NCI-H128 (cell line): ENCODE measurements around the gene HAUS7.
A peak's percentile ranks its signal among the peaks of the same experiment; 100 is the strongest.

Source experiments
- DNase-seq: peaks from one replicate; lab custom pipeline; 2025; ENCODE audit not compliant: unreplicated experiment; lab: John Stamatoyannopoulos, UW

HAUS7 gene

GRCh38 chrX:153470411-153471363 lies at the start of gene HAUS7:
Gene HAUS7, minus strand, starts transcription at chrX:153470576. Its CDS starts 19 bp downstream, at chrX:153470557.
- DNase-seq = peak; percentile 73

DNA sequence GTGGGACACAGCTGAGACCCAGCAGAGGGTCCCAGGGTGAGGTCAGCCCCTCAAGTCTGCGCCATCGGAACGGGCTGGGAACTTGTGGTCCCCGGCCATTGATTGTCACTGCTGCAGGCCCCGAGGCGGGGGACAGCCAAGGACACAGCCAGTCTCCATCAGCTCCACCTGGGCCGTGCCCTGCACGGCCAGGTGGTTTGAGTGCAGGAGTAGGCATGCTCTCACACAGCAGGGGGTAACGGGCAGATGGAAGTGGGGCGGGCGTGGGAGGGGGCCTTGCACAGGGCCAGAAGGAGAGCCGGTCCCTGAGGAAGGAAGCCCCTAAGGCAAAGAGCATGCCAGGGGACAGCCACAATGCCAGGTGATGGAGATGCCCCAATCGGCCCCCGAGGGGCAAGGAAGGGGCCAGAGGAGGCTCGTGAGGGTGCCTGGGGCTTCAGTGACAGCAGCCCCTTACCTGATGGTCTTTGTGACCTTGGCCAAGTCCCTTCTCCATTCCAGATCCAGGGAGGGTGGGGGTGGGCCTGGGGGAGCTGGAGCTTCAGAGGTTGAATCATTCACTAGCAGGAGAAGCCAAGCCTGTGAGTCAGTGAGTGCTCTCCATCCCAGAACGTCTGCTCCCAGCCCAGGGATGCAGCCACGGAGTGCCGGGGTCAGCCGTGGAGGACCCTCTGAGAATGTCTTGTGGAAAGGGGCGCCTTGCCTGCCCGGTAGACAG lies 49.4 kb upstream of the HAUS7 start:
- no peak for DNase-seq

- no peak for DNase-seq
These were observed 47.8 kb upstream of the HAUS7 start for GRCh38 chrX:153517946-153518834.

- no peak for DNase-seq
These were observed 47.0 kb upstream of the HAUS7 start, which contains the start of gene ATP2B3 for GRCh38 chrX:153517423-153517822. Gene ATP2B3, plus strand, starts transcription at chrX:153517642. Its CDS starts 18,606 bp downstream, at chrX:153536248.

- DNase-seq = no peak
These were observed 45.7 kb upstream of the HAUS7 start for GRCh38 chrX:153516073-153516472.

DNA sequence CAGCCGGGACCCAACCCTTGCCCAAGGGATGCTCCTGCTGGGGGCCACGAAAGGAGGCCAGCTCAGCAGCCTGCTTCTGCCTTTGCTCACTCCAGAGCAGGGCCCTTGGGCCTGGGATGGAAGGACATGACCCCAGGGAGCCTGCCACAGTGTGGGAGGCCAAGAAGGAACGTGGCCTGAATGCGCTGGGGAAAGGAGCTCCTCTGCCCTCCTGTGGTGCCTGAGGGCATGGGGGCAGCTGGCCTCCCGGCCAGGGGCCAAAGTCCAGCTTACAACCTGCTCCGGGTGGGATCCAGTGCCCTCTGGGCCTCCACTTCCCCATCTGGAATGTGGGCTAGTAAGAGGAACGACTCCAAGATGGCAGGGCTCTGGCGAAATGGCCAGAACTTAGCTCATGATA lies 45.1 kb upstream of the HAUS7 start:
- no peak for DNase-seq

- no peak for DNase-seq
These were observed 43.9 kb upstream of the HAUS7 start for GRCh38 chrX:153514259-153514658.

DNA sequence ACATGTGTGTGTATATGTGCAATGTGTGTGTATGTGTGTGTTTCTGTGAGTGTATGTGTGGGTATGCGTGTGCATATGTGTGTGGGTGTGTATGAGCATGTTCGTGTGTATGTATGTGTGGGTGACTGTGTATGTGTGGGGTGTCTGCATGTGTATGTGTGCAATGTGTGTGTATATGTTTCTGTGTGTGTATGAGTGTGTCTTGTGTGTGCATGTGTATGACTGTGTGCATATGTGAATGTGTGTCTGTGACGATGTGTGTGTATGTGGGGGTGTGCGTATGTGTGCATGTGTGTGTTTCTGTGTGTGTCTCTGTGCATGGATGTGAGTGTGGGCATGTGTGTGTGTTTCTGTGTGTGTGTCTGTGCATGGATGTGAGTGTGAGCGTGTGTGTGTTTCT lies 42.9 kb upstream of the HAUS7 start:
- DNase-seq = no peak

- DNase-seq = no peak
These were observed 42.1 kb upstream of the HAUS7 start for GRCh38 chrX:153512501-153512893.

DNA sequence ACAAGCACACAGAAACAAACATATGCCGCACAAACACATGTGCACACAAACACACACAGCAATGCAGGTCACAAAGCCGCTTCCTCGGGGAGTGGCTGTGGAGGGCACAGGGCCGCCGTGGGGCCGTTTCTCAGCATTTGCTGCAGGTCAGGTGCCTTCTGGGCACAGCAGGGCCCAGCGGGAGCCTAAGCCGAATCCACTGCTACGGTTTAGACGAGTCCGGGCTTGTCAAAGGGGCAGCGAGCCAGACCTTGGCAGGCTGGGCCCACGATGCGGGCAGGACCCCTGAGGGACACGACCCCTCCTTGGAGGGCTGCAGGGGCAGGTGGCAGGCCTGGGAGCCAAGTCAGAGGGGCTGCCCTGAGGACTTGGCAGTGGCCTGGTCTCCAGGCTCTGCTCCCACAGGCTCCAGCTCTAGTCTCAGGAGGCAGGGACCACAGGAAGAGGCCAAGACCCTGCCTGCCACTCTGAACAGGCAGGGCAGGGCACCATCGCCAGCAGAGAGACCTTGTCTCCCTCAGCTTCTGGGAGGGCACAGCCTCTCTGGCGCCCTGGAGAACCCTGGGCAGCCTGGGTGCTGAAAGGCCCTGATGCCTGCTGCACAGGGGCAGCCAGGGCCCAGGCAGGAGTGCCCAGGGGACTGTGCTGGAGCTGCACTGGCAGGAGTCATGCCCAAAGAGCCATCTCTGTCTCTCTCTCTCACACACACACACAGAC lies 41.6 kb upstream of the HAUS7 start:
- DNase-seq = no peak

GRCh38 chrX:153510383-153510782 lies 40.0 kb upstream of the HAUS7 start:
- DNase-seq = no peak

GRCh38 chrX:153509592-153509991 lies 39.2 kb upstream of the HAUS7 start:
- DNase-seq = no peak

- DNase-seq = peak; percentile 44
These were observed 37.3 kb upstream of the HAUS7 start for GRCh38 chrX:153507484-153508178.

GRCh38 chrX:153505361-153505760 lies 35.0 kb upstream of the HAUS7 start:
- DNase-seq = no peak

- DNase-seq = no peak
These were observed 34.2 kb upstream of the HAUS7 start for GRCh38 chrX:153504445-153505016.

DNA sequence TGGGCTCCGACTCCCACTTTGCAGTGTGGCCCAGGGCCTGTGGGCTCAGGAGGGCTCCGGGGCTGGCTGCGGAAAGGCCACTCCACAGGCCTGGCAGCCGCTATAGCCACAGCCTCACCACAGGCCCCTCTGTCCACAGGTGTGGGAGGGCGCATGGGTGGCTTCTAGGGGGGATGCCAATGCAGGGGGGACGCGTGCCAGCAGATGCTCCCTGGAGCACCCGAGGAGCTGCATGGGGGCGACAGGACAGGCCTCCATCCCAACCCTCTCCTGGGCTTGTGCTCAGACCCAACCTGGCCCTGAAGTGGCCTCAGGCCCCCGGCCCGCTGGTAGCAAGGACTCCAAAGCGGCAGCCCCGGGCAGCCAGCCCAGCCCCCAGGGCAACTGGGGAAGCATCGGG lies 32.4 kb upstream of the HAUS7 start:
- DNase-seq = no peak

DNA sequence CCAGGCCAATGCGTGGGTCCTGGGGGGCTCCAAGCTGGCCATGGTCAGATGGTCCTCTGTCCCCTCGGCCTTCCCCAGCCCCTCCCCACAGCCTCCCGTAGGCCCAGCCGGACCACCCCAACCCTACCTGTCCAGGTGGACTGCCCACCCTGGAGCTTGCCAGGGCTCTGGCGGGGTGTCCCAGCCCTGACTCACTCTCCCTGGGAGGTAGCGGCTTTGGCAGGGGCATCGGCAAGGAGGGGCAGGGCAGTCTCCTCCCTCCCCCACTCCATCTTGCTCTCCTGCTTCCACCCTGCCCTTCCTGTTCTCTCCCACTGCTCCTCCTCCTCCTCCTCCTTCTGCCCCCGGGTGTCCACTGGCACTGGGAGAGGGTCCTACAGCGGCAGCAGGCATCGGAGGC lies 31.8 kb upstream of the HAUS7 start:
- no peak for DNase-seq

- no peak for DNase-seq
These were observed 31.2 kb upstream of the HAUS7 start for GRCh38 chrX:153501530-153501929.

GRCh38 chrX:153500676-153501280 lies 30.4 kb upstream of the HAUS7 start:
- DNase-seq = no peak
